ENCODE data around the gene SNRNP35. TPM values are rescaled to one million over a fixed set of nuclear protein-coding genes. Genes with fewer than 3 reads are reported as not detected.

Gene SNRNP35
- total RNA-seq, 3 donors from 2014 or later (not counting 1 experiment from before 2014, with no cell fraction given): 25.6 to 34.8 (median 28.7) TPM

GRCh38 chr12:123506059-123506842, 48.3 kb downstream of the SNRNP35 start:
- H3K36me3 Mint-ChIP-seq: no peaks in the 10 kb centered on the region
- 97% methylated on average over 17 of the region's 17 CpGs for WGBS (ENCODE audit: insufficient coverage)
- ATAC-seq: no peak
- H3K27ac ChIP-seq (ENCODE audit: low read length): no peak overlapping the region
- H3K4me3 ChIP-seq (ENCODE audit: low read length): no peak overlapping the region
- no peaks in the 10 kb centered on the region for H3K9me3 Mint-ChIP-seq
- no peaks in the 10 kb centered on the region for H3K27me3 Mint-ChIP-seq (ENCODE audit: low read depth in 2 of 2)
- no peak for TF ChIP-seq CTCF (IDR thresholded peaks at IDR 0.05)
- no peaks in the 10 kb centered on the region for H3K4me1 Mint-ChIP-seq
- intact Hi-C loops (cut with micrococcal nuclease): no loop called here
- no peaks in the 10 kb centered on the region for H3K27me3 ChIP-seq (ENCODE audit: control insufficient read depth, insufficient read depth, low read length)
- no peaks in the 10 kb centered on the region for H3K9me3 ChIP-seq (ENCODE audit: control insufficient read depth, insufficient read depth, low read length)
- H3K27ac Mint-ChIP-seq: no peak overlapping the region
- H3K4me1 ChIP-seq (ENCODE audit: control insufficient read depth, insufficient read depth, low read length): no peaks in the 10 kb centered on the region
- DNase-seq: no peak
- H3K4me3 Mint-ChIP-seq: no peak overlapping the region
- no peaks in the 10 kb centered on the region for H3K36me3 ChIP-seq (ENCODE audit: control insufficient read depth, insufficient read depth, low read length)

GRCh38 chr12:123506843-123507236, 48.9 kb downstream of the SNRNP35 start:
- no peaks in the 10 kb centered on the region for H3K4me1 ChIP-seq (ENCODE audit: control insufficient read depth, insufficient read depth, low read length)
- no peak overlapping the region for H3K4me3 ChIP-seq (ENCODE audit: low read length)
- Mint-ChIP-seq H3K4me1 (no peaks in the 10 kb centered on the region), H3K27me3 (ENCODE audit: low read depth in 2 of 2) (no peaks in the 10 kb centered on the region), H3K27ac (no peak overlapping the region), H3K4me3 (no peak overlapping the region), H3K36me3 (no peaks in the 10 kb centered on the region), H3K9me3 (no peaks in the 10 kb centered on the region)
- intact Hi-C loops (cut with micrococcal nuclease): no loop called here
- H3K36me3 ChIP-seq (ENCODE audit: control insufficient read depth, insufficient read depth, low read length): no peaks in the 10 kb centered on the region
- 92% methylated on average over 6 of the region's 6 CpGs for WGBS (ENCODE audit: insufficient coverage)
- no peak overlapping the region for H3K27ac ChIP-seq (ENCODE audit: low read length)
- DNase-seq: no peak
- H3K9me3 ChIP-seq (ENCODE audit: control insufficient read depth, insufficient read depth, low read length): no peaks in the 10 kb centered on the region
- no peak for ATAC-seq
- H3K27me3 ChIP-seq (ENCODE audit: control insufficient read depth, insufficient read depth, low read length): no peaks in the 10 kb centered on the region
- no peak for TF ChIP-seq CTCF (IDR thresholded peaks at IDR 0.05)

- DNase-seq (no peak), ATAC-seq (no peak)
- Mint-ChIP-seq H3K27ac (no peak overlapping the region), H3K27me3 (ENCODE audit: low read depth in 2 of 2) (no peaks in the 10 kb centered on the region), H3K36me3 (no peaks in the 10 kb centered on the region), H3K9me3 (no peaks in the 10 kb centered on the region), H3K4me3 (no peak overlapping the region), H3K4me1 (no peaks in the 10 kb centered on the region)
- Histone ChIP-seq H3K36me3 (ENCODE audit: control insufficient read depth, insufficient read depth, low read length) (no peaks in the 10 kb centered on the region), H3K27ac (ENCODE audit: low read length) (no peak overlapping the region), H3K9me3 (ENCODE audit: control insufficient read depth, insufficient read depth, low read length) (no peaks in the 10 kb centered on the region), H3K27me3 (ENCODE audit: control insufficient read depth, insufficient read depth, low read length) (no peaks in the 10 kb centered on the region), H3K4me1 (ENCODE audit: control insufficient read depth, insufficient read depth, low read length) (no peaks in the 10 kb centered on the region), H3K4me3 (ENCODE audit: low read length) (no peak overlapping the region)
- no peak for TF ChIP-seq CTCF (IDR thresholded peaks at IDR 0.05)
- 89% methylated on average over 26 of the region's 26 CpGs for WGBS (ENCODE audit: insufficient coverage)
- intact Hi-C loops (cut with micrococcal nuclease): no loop called here
Measured at GRCh38 chr12:123512838-123513665, 55.1 kb downstream of the SNRNP35 start.
